Astrocyte of the cerebellum (primary cell): ENCODE results near the gene ADRA2B.

Experiments
- DNase-seq: peaks from one replicate; pipeline ENCODE4 v3.0.0-alpha.2; 2011; ENCODE audit warnings: low read depth
- H3K4me3 ChIP-seq: 2 replicates; pipeline ENCODE4 v1.5.1; 2011; ENCODE audit warnings: mild to moderate bottlenecking, low read depth, low read length, moderate library complexity
- CTCF ChIP-seq: IDR thresholded peaks from 2 replicates; pipeline ENCODE4 v1.5.1; 2012; ENCODE audit warnings: low read length, low read depth, moderate library complexity, mild to moderate bottlenecking; ENCODE audit errors: missing control alignments
- in situ Hi-C: cut with HindIII; loops from 2 replicates; pipeline ENCODE4 v1.10.0; 2017; ENCODE audit warnings: low sequenced_read_pairs

ADRA2B gene

GRCh38 chr2:96136129-96136720, 19.9 kb upstream of the ADRA2B start:
- no peak for DNase-seq
- no peak for TF ChIP-seq CTCF
- no peak overlapping the region for H3K4me3 ChIP-seq
- in situ Hi-C loops, result loop anchor here (10.0 kb wide), 1 partner anchor 129 kb away; the partner anchor contains the start of genes CIAO1 and TMEM127

GRCh38 chr2:96135621-96136020, 19.2 kb upstream of the ADRA2B start:
- H3K4me3 ChIP-seq, result no peak overlapping the region
- in situ Hi-C loops, result loop anchor here (10.0 kb wide), 1 partner anchor 129 kb away; the partner anchor contains the start of genes CIAO1 and TMEM127
- DNase-seq, result no peak
- TF ChIP-seq CTCF, result no peak

- no peak for DNase-seq
- in situ Hi-C loops, result loop anchor here (10.0 kb wide), 1 partner anchor 130 kb away; the partner anchor contains the start of genes CIAO1 and TMEM127
- no peak for TF ChIP-seq CTCF
- H3K4me3 ChIP-seq, result no peak overlapping the region
These were observed 18.8 kb upstream of the ADRA2B start for GRCh38 chr2:96135171-96135570.

- no peak for DNase-seq
- in situ Hi-C loops, result loop anchor here (10.0 kb wide), 1 partner anchor 130 kb away; the partner anchor contains the start of genes CIAO1 and TMEM127
- no peak overlapping the region for H3K4me3 ChIP-seq
- TF ChIP-seq CTCF, result no peak
These were observed 18.1 kb upstream of the ADRA2B start for GRCh38 chr2:96134421-96134820.

GRCh38 chr2:96131813-96132745, 15.7 kb upstream of the ADRA2B start:
- DNase-seq, result no peak
- no peak for TF ChIP-seq CTCF
- in situ Hi-C loops, result loop anchor here (10.0 kb wide), 1 partner anchor 133 kb away; the partner anchor contains the start of genes CIAO1 and TMEM127
- H3K4me3 ChIP-seq, result no peak overlapping the region

- DNase-seq, result no peak
- no peak overlapping the region for H3K4me3 ChIP-seq
- in situ Hi-C loops, result loop anchor here (10.0 kb wide), 1 partner anchor 134 kb away; the partner anchor contains the start of genes CIAO1 and TMEM127
- no peak for TF ChIP-seq CTCF
These were observed 14.9 kb upstream of the ADRA2B start for GRCh38 chr2:96131152-96131812.
